ENCODE measurements around the gene NOS1AP. TPM values are rescaled to one million over a fixed set of nuclear protein-coding genes. Genes with fewer than 3 reads are reported as not detected.
A peak's percentile ranks its signal among the peaks of the same experiment; 100 is the strongest.

NOS1AP gene
- total and polyA plus RNA-seq, 8 donors, result 2.2 to 6.2 (median 3.3) TPM

GRCh38 chr1:162085991-162086390 is 16.5 kb downstream of the NOS1AP start:
- ATAC-seq (no peak), DNase-seq (no peak)
- Histone ChIP-seq H3K27me3 (no peaks in the 10 kb centered on the region), H3K27ac (no peak overlapping the region), H3K4me3 (no peak overlapping the region), H3K4me1 (no peaks in the 10 kb centered on the region), H3K36me3 (no peaks in the 10 kb centered on the region), H3K9me3 (no peaks in the 10 kb centered on the region)
- TF ChIP-seq, protein P1, sequence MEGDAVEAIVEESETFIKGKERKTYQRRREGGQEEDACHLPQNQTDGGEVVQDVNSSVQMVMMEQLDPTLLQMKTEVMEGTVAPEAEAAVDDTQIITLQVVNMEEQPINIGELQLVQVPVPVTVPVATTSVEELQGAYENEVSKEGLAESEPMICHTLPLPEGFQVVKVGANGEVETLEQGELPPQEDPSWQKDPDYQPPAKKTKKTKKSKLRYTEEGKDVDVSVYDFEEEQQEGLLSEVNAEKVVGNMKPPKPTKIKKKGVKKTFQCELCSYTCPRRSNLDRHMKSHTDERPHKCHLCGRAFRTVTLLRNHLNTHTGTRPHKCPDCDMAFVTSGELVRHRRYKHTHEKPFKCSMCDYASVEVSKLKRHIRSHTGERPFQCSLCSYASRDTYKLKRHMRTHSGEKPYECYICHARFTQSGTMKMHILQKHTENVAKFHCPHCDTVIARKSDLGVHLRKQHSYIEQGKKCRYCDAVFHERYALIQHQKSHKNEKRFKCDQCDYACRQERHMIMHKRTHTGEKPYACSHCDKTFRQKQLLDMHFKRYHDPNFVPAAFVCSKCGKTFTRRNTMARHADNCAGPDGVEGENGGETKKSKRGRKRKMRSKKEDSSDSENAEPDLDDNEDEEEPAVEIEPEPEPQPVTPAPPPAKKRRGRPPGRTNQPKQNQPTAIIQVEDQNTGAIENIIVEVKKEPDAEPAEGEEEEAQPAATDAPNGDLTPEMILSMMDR (IDR thresholded peaks at IDR 0.05), result no peak
- intact Hi-C loops (cut with DNase I), result no loop called here

GRCh38 chr1:162087111-162087510 is 17.6 kb downstream of the NOS1AP start:
- H3K9me3 ChIP-seq, result no peaks in the 10 kb centered on the region
- TF ChIP-seq, protein P1 (IDR thresholded peaks at IDR 0.05), result no peak
- no peak overlapping the region for H3K27ac ChIP-seq
- intact Hi-C loops (cut with DNase I), result no loop called here
- no peak overlapping the region for H3K4me3 ChIP-seq
- no peaks in the 10 kb centered on the region for H3K27me3 ChIP-seq
- ATAC-seq (peak; percentile 82), DNase-seq (no peak)
- no peaks in the 10 kb centered on the region for H3K36me3 ChIP-seq
- no peaks in the 10 kb centered on the region for H3K4me1 ChIP-seq

- TF ChIP-seq, protein P1 (IDR thresholded peaks at IDR 0.05), result no peak
- no peak for ATAC-seq
Measured at GRCh38 chr1:162087574-162087973, 18.1 kb downstream of the NOS1AP start.

GRCh38 chr1:162088281-162088969 is 18.9 kb downstream of the NOS1AP start:
- no peaks in the 10 kb centered on the region for H3K27me3 ChIP-seq
- H3K36me3 ChIP-seq, result no peaks in the 10 kb centered on the region
- no peak for ATAC-seq
- no peaks in the 10 kb centered on the region for H3K9me3 ChIP-seq
- TF ChIP-seq, protein P1 (IDR thresholded peaks at IDR 0.05), result no peak
- no peak for DNase-seq
- no peaks in the 10 kb centered on the region for H3K4me1 ChIP-seq
- intact Hi-C loops (cut with DNase I), result no loop called here
- H3K27ac ChIP-seq, result no peak overlapping the region
- H3K4me3 ChIP-seq, result no peak overlapping the region

More at GRCh38 chr1:162087574-162087973, 18.1 kb downstream of the NOS1AP start:
- DNase-seq, result no peak
- Histone ChIP-seq H3K36me3 (no peaks in the 10 kb centered on the region), H3K4me3 (no peak overlapping the region), H3K27ac (no peak overlapping the region), H3K27me3 (no peaks in the 10 kb centered on the region), H3K9me3 (no peaks in the 10 kb centered on the region), H3K4me1 (no peaks in the 10 kb centered on the region)
- intact Hi-C loops (cut with DNase I), result no loop called here

DNA sequence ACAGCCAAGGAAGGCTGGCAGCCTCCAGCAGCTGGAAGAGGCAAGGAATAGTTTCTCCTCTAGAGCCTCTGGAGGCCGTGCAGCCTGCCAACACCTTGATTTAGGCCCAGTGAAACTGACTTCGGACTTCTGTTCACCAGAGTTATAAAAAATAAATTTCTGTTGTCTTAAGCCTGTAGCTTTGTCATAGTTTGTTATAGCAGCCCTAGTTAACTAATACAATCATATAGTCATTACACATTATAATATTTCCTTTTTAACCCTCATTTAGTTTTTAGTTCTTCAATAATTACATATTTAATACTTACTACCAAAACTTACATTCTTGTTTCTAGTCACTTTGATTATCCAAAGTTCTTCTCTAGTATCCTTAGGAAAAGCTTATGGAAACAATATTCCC is 20.3 kb downstream of the NOS1AP start:
- no peaks in the 10 kb centered on the region for H3K9me3 ChIP-seq

More for the DNA sequence above, 20.3 kb downstream of the NOS1AP start:
- TF ChIP-seq, protein P1 (IDR thresholded peaks at IDR 0.05), result no peak
- ATAC-seq (no peak), DNase-seq (no peak)
- intact Hi-C loops (cut with DNase I), result no loop called here
- no peak overlapping the region for H3K27ac ChIP-seq
- no peak overlapping the region for H3K4me3 ChIP-seq
- H3K4me1 ChIP-seq, result no peaks in the 10 kb centered on the region
- H3K36me3 ChIP-seq, result no peaks in the 10 kb centered on the region
- H3K27me3 ChIP-seq, result no peaks in the 10 kb centered on the region
